HepG2 (cell line): Measurements from ENCODE around the gene C13orf46. TPM values are rescaled to one million over a fixed set of nuclear protein-coding genes. Genes with fewer than 3 reads are reported as not detected.

Experiments used
- ATAC-seq: fragments of 200-7000 bp; cut with Tn5 transposase; 3 replicates; pipeline ENCODE4 v1.9.1; 2020; ENCODE audit warnings: mild to moderate bottlenecking, moderate library complexity
- BruUV-seq: library from RNA; stranded (reverse); fragments of 400-500 nt; replicated peaks from 2 replicates; lab custom pipeline; 2021; lab: Mats Ljungman, UMichigan
- CTCF ChIA-PET: fragments of 300-600 bp; formaldehyde crosslinking; extraction: SDS; loops from one replicate; lab custom pipeline; 2021; ENCODE audit warnings: low total read pairs, inconsistent platforms, low intra/inter-chr PET ratio; lab: Yijun Ruan, JAX
- POLR2A ChIA-PET: fragments of 350-600 bp; sonication (Branson Sonifier 250); formaldehyde crosslinking; loops from one replicate; lab custom pipeline; 2020; ENCODE audit warnings: antibody characterized with exemption, inconsistent platforms; lab: Yijun Ruan, JAX
- DNase-seq: peaks from one replicate; pipeline ENCODE4 v3.0.0-alpha.2; 2015; ENCODE audit warnings: low spot score
- FAIRE-seq: peaks from 3 replicates; lab custom pipeline; 2011; peaks lifted over from hg19 to GRCh38; lab: Jason Lieb, UNC
- H2AFZ ChIP-seq: one replicate; pipeline ENCODE4 v1.6.1; 2011; ENCODE audit warnings: low read length, inconsistent platforms
- H3K27ac ChIP-seq: fragments of 300-600 bp; 3 replicates; pipeline ENCODE4 v1.8.0; 2011; ENCODE audit warnings: mixed run types, mild to moderate bottlenecking, mixed read lengths, low read length, inconsistent platforms; ENCODE audit not compliant: insufficient read depth; ENCODE audit errors: extremely low read length
- H3K27me3 ChIP-seq, 2 experiments: fragments of 200-600 bp in 1 of 2; 2 replicates in 1 of 2; 3 replicates in 1 of 2; pipeline versions ENCODE4 v1.6.0 to v1.8.0; 2011; ENCODE audit warnings: low read length in 2 of 2, mild to moderate bottlenecking in 2 of 2, moderate library complexity in 2 of 2, inconsistent platforms in 1 of 2; ENCODE audit not compliant: insufficient read depth in 2 of 2, control insufficient read depth in 1 of 2
- H3K36me3 ChIP-seq, 2 experiments: fragments of 200-600 bp in 1 of 2; replicated peaks in 1 of 2; 2 replicates in 1 of 2; 3 replicates in 1 of 2; pipeline versions ENCODE4 v1.5.1 to v1.8.0; 2011; ENCODE audit warnings: low read length in 2 of 2, inconsistent platforms in 1 of 2; ENCODE audit not compliant: insufficient read depth in 2 of 2, control insufficient read depth in 1 of 2
- H3K4me1 ChIP-seq: 2 replicates; pipeline ENCODE4 v1.5.1; 2012; ENCODE audit warnings: low read length, inconsistent platforms; ENCODE audit not compliant: insufficient read depth
- H3K4me2 ChIP-seq: 2 replicates; pipeline ENCODE4 v1.6.0; 2011; ENCODE audit warnings: low read depth, low read length, inconsistent platforms
- H3K4me3 ChIP-seq, 3 experiments: fragments of 200-600 bp in 1 of 3; sonication (generic), shearing (Covaris generic) in 1 of 3; replicated peaks in 1 of 3; 2 replicates each; pipeline ENCODE4 v1.5.1; 2011 to 2016; ENCODE audit warnings: low read length in 3 of 3, inconsistent platforms in 2 of 3, low read depth in 2 of 3, mild to moderate bottlenecking in 2 of 3, control low read depth in 1 of 3, mixed read lengths in 1 of 3; ENCODE audit not compliant: insufficient read depth in 1 of 3
- H3K79me2 ChIP-seq: one replicate; pipeline ENCODE4 v1.6.1; 2011; ENCODE audit warnings: low read length, inconsistent platforms; ENCODE audit not compliant: insufficient read depth
- H3K9ac ChIP-seq: 2 replicates; pipeline ENCODE4 v1.6.0; 2011; ENCODE audit warnings: mild to moderate bottlenecking, low read depth, low read length, inconsistent platforms; ENCODE audit not compliant: insufficient read depth
- H3K9me3 ChIP-seq: 2 replicates; pipeline ENCODE4 v1.5.1; 2012; ENCODE audit warnings: mild to moderate bottlenecking, low read length
- H4K20me1 ChIP-seq: 2 replicates; pipeline ENCODE4 v1.6.0; 2011; ENCODE audit warnings: inconsistent platforms, mild to moderate bottlenecking, low read length, moderate library complexity; ENCODE audit not compliant: insufficient read depth
- AHR ChIP-seq: IDR thresholded peaks from 2 replicates; pipeline ENCODE4 v1.6.1; 2018; ENCODE audit warnings: missing genetic modification reagents, missing compliant biosample characterization
- CBFB ChIP-seq: sonication (generic); formaldehyde crosslinking; IDR thresholded peaks from 2 replicates; pipeline ENCODE4 v1.4.0; 2020; ENCODE audit warnings: missing genetic modification reagents
- CHD4 ChIP-seq: fragments of 200-600 bp; sonication (generic); IDR thresholded peaks from 2 replicates; pipeline ENCODE4 v1.7.0; 2017; ENCODE audit warnings: mild to moderate bottlenecking, low read length, borderline replicate concordance
- PRMT3 ChIP-seq: sonication (generic); formaldehyde crosslinking; IDR thresholded peaks from 2 replicates; pipeline ENCODE4 v1.8.1; 2022; ENCODE audit warnings: low read depth, mild to moderate bottlenecking, moderate library complexity, missing genetic modification reagents, borderline replicate concordance
- ZMYM3 ChIP-seq: sonication (generic); formaldehyde crosslinking; IDR thresholded peaks from 2 replicates; pipeline ENCODE4 v1.5.1; 2020; ENCODE audit warnings: mild to moderate bottlenecking, missing genetic modification reagents
- ZNF563 ChIP-seq: sonication (generic); formaldehyde crosslinking; IDR thresholded peaks from 2 replicates; pipeline ENCODE4 v1.8.0; 2022; ENCODE audit warnings: mild to moderate bottlenecking, moderate library complexity, missing genetic modification reagents
- ZNF619 ChIP-seq: sonication (generic); formaldehyde crosslinking; IDR thresholded peaks from 2 replicates; pipeline ENCODE4 v1.4.0; 2020; ENCODE audit warnings: mild to moderate bottlenecking, missing genetic modification reagents
- ZNF816 ChIP-seq: sonication (generic); formaldehyde crosslinking; IDR thresholded peaks from 2 replicates; pipeline ENCODE4 v1.8.0; 2022; ENCODE audit warnings: missing genetic modification reagents, mild to moderate bottlenecking, borderline replicate concordance
- WGBS: methylation state at CpG from one replicate; pipeline ENCODE4 v1.1.6; 2017; ENCODE audit warnings: low lambda C conversion rate; 5-methylcytosine and 5-hydroxymethylcytosine counted together
- in situ Hi-C: cut with HindIII; loops from 2 replicates; pipeline ENCODE4 v1.10.0; 2017; ENCODE audit warnings: low pct_unique_long_range_greater_than_20kb; ENCODE audit not compliant: extremely low pct_ligation_motif_present
- intact Hi-C: fragments of 100-400 bp; cut with micrococcal nuclease; formaldehyde crosslinking; loops from one replicate; pipeline ENCODE4 v1.10.0; 2022; ENCODE audit not compliant: unreplicated experiment
- polyA plus RNA-seq, 8 experiments: library from polyadenylated mRNA; depleted of rRNA in 3 of 8; stranded (reverse) in 7 of 8; unstranded in 1 of 8; fragments of >200 nt; fragmentation: Illumina TruSeq in 4 of 8; extraction: Trizol in 4 of 8; gene quantifications; 2 replicates each; pipeline versions ENCODE4 v1.2.1 to v1.2.3, GENCODE V29; 2011 to 2016; ENCODE audit warnings: low read depth in 4 of 8, missing spikeins in 1 of 8, mixed read lengths in 1 of 8; ENCODE audit not compliant: insufficient read depth in 1 of 8
- total RNA-seq, 5 experiments: library from RNA; depleted of rRNA; stranded (reverse); fragments of >200 nt; fragmentation: Illumina TruSeq; extraction: Trizol; gene quantifications; 2 replicates each; pipeline ENCODE4 v1.2.3, GENCODE V29; 2016; ENCODE audit warnings: low read depth in 1 of 5

Gene C13orf46
- total and polyA plus RNA-seq, 2 of the 13 experiments (the other 11 are each of a cell fraction or from before 2014, with no cell fraction given): 0.01 TPM; not detected in 1

DNA sequence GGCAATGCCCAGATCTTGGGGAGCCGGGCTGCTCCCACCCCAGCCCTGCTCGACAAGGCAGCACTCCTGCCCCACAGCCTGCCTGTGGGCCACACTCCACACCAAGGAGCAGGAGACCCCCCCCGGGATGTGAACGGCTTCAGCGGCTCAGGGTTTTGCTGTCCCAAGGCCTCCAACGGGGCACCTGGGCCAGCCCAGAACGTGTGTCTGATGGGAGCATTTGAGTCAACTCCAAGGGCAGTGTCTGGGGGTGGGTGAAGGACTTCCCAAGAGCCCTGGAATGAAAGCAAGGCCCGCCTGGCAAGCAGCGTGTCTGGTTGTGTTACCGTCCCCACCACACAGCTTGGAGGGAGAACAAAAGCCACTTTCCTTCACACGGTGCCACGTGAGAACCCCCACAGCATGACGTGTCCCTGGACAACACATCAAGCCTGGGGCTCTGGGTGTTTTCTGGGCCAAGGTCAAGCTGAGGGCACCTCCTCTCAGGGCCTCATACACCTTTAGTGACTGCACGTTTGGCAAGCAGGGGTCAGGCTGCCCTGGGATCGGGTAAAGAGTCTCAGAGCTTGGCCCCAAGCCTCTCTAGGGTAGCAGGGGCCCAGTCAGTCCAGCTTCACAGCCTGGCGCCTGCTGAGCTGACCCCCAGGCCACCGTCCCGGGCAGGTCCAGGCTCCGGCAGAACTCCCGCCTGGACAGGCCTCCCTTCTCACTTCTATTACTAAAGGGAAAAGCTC lies 6.0 kb downstream of the C13orf46 start (continued):
- TF ChIP-seq PRMT3: no peak
- TF ChIP-seq ZNF619 (CRISPR knock-in tag): no peak
- TF ChIP-seq AHR (CRISPR knock-in tag): no peak
- no peak for TF ChIP-seq ZNF563
- no peak for TF ChIP-seq ZMYM3 (CRISPR knock-in tag)

DNA sequence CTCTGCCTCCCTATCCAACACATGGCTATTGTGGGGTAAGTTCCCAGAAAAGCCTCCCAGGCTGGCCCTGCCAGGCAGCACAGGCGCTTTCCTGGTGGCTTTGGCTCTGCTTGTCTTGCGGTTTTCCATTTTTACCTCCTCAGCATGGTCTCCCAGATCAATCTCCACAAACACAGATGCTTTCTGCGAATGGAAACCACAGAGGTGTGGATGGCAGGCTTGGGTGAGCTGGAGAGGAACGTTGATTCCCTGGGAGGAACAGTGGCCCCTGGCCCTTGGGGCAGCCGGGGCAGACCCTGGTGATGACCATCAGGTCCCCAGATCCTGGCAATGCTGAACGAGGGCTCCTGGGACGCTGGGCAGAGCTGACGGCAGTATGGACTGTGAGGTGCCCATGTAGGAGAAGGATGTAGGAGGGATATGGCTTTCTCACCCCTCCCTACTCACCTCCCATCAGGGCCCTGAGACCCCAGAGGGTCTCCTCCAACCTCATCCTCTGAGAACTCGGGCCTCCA lies 6.6 kb downstream of the C13orf46 start:
- H3K36me3 ChIP-seq: no peaks in the 10 kb centered on the region
- H3K9me3 ChIP-seq: peaks cover 11% of the 10 kb centered on the region
- in situ Hi-C loops (no loop called here), intact Hi-C loops (no loop called here)
- peaks cover 5 to 32% of the 10 kb centered on the region in 2 experiments for H3K27me3 ChIP-seq
- H3K27ac ChIP-seq: no peak overlapping the region
- no peak for DNase-seq
- no peak overlapping the region for H3K4me3 ChIP-seq
- ChIA-PET POLR2A (no interaction called here), CTCF (no interaction called here)
- FAIRE-seq: no peak
- no peaks in the 10 kb centered on the region for H4K20me1 ChIP-seq
- no TSS peak for BruUV-seq
- TF ChIP-seq ZNF816 (CRISPR knock-in tag): no peak
- TF ChIP-seq CHD4: no peak
- no peak for TF ChIP-seq CBFB (CRISPR knock-in tag)
- no peaks in the 10 kb centered on the region for H3K79me2 ChIP-seq
- H3K9ac ChIP-seq: no peak overlapping the region
- WGBS: 0% methylated on average over 4 of the region's 9 CpGs
- no peak overlapping the region for H2AFZ ChIP-seq
- no peak overlapping the region for H3K4me2 ChIP-seq
- no peak for ATAC-seq
- no peaks in the 10 kb centered on the region for H3K4me1 ChIP-seq
